MM.1S (cell line): ENCODE results near the gene CMTR2.

Source experiments
- CTCF ChIP-seq: fragments of 300-600 bp; sonication (generic); IDR thresholded peaks from 2 replicates; pipeline ENCODE4 v1.5.1; 2016; ENCODE audit warnings: antibody characterized with exemption, low read length, mixed read lengths
- EZH2 ChIP-seq: fragments of 300-600 bp; sonication (generic); optimal IDR thresholded peaks from 2 replicates; pipeline ENCODE3; 2017; ENCODE audit warnings: low read depth, mild to moderate bottlenecking, antibody characterized with exemption, low read length, mixed read lengths

GRCh38 chr16:71319999-71320398, 30.8 kb upstream of the CMTR2 start:
- no peak for TF ChIP-seq CTCF
- TF ChIP-seq EZH2 = no peak
